Lower leg skin (tissue), 3 donors: ENCODE results near the gene DAPP1.

Experiments used
- CTCF ChIP-seq, 3 donors: fragments of 450-650 bp; IDR thresholded peaks; one replicate each; pipeline ENCODE4 v1.5.1; 2016; ENCODE audit warnings: antibody characterized with exemption in 3 of 3, mild to moderate bottlenecking in 3 of 3, moderate library complexity in 2 of 3
- POLR2A ChIP-seq, 2 donors: fragments of 450-650 bp; IDR thresholded peaks; one replicate each; pipeline ENCODE4 v1.6.1; 2016 to 2017; ENCODE audit warnings: antibody characterized with exemption in 2 of 2, mild to moderate bottlenecking in 1 of 2, moderate library complexity in 1 of 2

- no peak for TF ChIP-seq POLR2A (IDR thresholded peaks at IDR 0.05)
- no peak for TF ChIP-seq CTCF (IDR thresholded peaks at IDR 0.05)
Measured at GRCh38 chr4:99876946-99877345, 60.3 kb downstream of the DAPP1 start.
